Activated CD4-positive, alpha-beta T cell treated with anti-CD3 and anti-CD28 coated beads, Interleukin-2, amount 50 U/mL, for 1 hour (primary cell): ENCODE data around the gene CACNA1G.

Source experiments
- DNase-seq: peaks from one replicate; pipeline ENCODE4 v3.0.0-alpha.2; 2020

Gene CACNA1G

GRCh38 chr17:50660042-50660886, 99.7 kb downstream of the CACNA1G start:
- no peak for DNase-seq

GRCh38 chr17:50660887-50661345, 100.4 kb downstream of the CACNA1G start:
- DNase-seq, result no peak

GRCh38 chr17:50661348-50661747, 100.8 kb downstream of the CACNA1G start:
- DNase-seq, result no peak

- DNase-seq, result no peak
These were observed 101.4 kb downstream of the CACNA1G start for GRCh38 chr17:50661795-50662391.

GRCh38 chr17:50662632-50663225, 102.2 kb downstream of the CACNA1G start:
- DNase-seq, result no peak

GRCh38 chr17:50663812-50664374, 103.4 kb downstream of the CACNA1G start:
- DNase-seq, result no peak

- DNase-seq, result no peak
These were observed 104.4 kb downstream of the CACNA1G start for GRCh38 chr17:50664788-50665458.

GRCh38 chr17:50665838-50666237, 105.3 kb downstream of the CACNA1G start:
- DNase-seq, result no peak

GRCh38 chr17:50666316-50666715, 105.8 kb downstream of the CACNA1G start:
- no peak for DNase-seq

GRCh38 chr17:50667259-50668024, 106.9 kb downstream of the CACNA1G start:
- no peak for DNase-seq

- no peak for DNase-seq
These were observed 107.7 kb downstream of the CACNA1G start for GRCh38 chr17:50668025-50668837.

- no peak for DNase-seq
These were observed 108.5 kb downstream of the CACNA1G start for GRCh38 chr17:50668838-50669581.

GRCh38 chr17:50672071-50672470, 111.6 kb downstream of the CACNA1G start:
- no peak for DNase-seq

GRCh38 chr17:50672831-50673551, 112.5 kb downstream of the CACNA1G start:
- no peak for DNase-seq

- no peak for DNase-seq
These were observed 114.7 kb downstream of the CACNA1G start for GRCh38 chr17:50675190-50675589.

- DNase-seq, result no peak
These were observed 115.1 kb downstream of the CACNA1G start for GRCh38 chr17:50675627-50676026.

GRCh38 chr17:50676065-50676975, 115.8 kb downstream of the CACNA1G start:
- no peak for DNase-seq
